Measurements from ENCODE around the gene POU5F1.

- no peak for TF ChIP-seq TEAD2 (tag; IDR thresholded peaks at IDR 0.05)
- TF ChIP-seq CEBPG (CRISPR knock-in tag; IDR thresholded peaks at IDR 0.05): no peak
- TF ChIP-seq CEBPG (tag; conservative IDR thresholded peaks at IDR 0.05 in 1 of 2, IDR thresholded peaks at IDR 0.05 in 1 of 2): no peak
- no peak for TF ChIP-seq EZH2 (IDR thresholded peaks at IDR 0.05; ENCODE audit: borderline replicate concordance, low read depth, low read length)
- no peak for TF ChIP-seq KDM2B (CRISPR knock-in tag; IDR thresholded peaks at IDR 0.05)
- no peak for TF ChIP-seq ZFP30 (CRISPR knock-in tag; IDR thresholded peaks at IDR 0.05; ENCODE audit: borderline replicate concordance)
- TF ChIP-seq STAG1 (CRISPR knock-in tag; IDR thresholded peaks at IDR 0.05; ENCODE audit: borderline replicate concordance): no peak
- no peak for TF ChIP-seq RAD21 (CRISPR knock-in tag; conservative IDR thresholded peaks at IDR 0.05 in 1 of 2, IDR thresholded peaks at IDR 0.05 in 1 of 2)
- no peak for TF ChIP-seq CTCF (IDR thresholded peaks at IDR 0.05 in 2 of 3, conservative IDR thresholded peaks at IDR 0.05 in 1 of 3; ENCODE audit: insufficient read depth in 2 of 3, low read depth in 1 of 3, low read length in 3 of 3)
- no peak for TF ChIP-seq NR2C2 (CRISPR knock-in tag; IDR thresholded peaks at IDR 0.05)
- TF ChIP-seq NR2C2 (tag; IDR thresholded peaks at IDR 0.05): no peak
- TF ChIP-seq MAX (CRISPR knock-in tag; IDR thresholded peaks at IDR 0.05): no peak
- 0 out of 2 replicates have a peak, but pooled peaks have one; percentile 25 for TF ChIP-seq POLR2A (conservative IDR thresholded peaks at IDR 0.05)
- no peak for TF ChIP-seq EHMT2 (IDR thresholded peaks at IDR 0.05)
- no peak for TF ChIP-seq SRSF9 (IDR thresholded peaks at IDR 0.05; ENCODE audit: borderline replicate concordance, low read depth, low read length)
- TF ChIP-seq NRF1 (conservative IDR thresholded peaks at IDR 0.05 in 1 of 2, IDR thresholded peaks at IDR 0.05 in 1 of 2): no peak
Measured at GRCh38 chr6:31204751-31205145, 34.3 kb upstream of the POU5F1 start.
